ENCODE results near the gene NBAS. TPM values are rescaled to one million over a fixed set of nuclear protein-coding genes. Genes with fewer than 3 reads are reported as not detected.
"Not testable (repeated sequence)": the region's sequence is repeated elsewhere in the genome, so short reads cannot be mapped to it uniquely, and the experiment has no call there.

Gene NBAS
- total RNA-seq, 1 experiment from 2014 or later = 36.6 TPM

GRCh38 chr2:15460112-15460620, 101.0 kb downstream of the NBAS start:
- no peak for DNase-seq (ENCODE audit: low read depth)

- DNase-seq (ENCODE audit: low read depth) = no peak
Measured at GRCh38 chr2:15458277-15458676, 102.9 kb downstream of the NBAS start.

- no peak for DNase-seq (ENCODE audit: low read depth)
Measured at GRCh38 chr2:15457868-15458267, 103.3 kb downstream of the NBAS start.

- DNase-seq (ENCODE audit: low read depth) = no peak
Measured at GRCh38 chr2:15456352-15456751, 104.8 kb downstream of the NBAS start.

GRCh38 chr2:15450808-15451207, 110.3 kb downstream of the NBAS start:
- DNase-seq (ENCODE audit: low read depth) = no peak

- no peak for DNase-seq (ENCODE audit: low read depth)
Measured at GRCh38 chr2:15449556-15450236, 111.4 kb downstream of the NBAS start.

GRCh38 chr2:15448250-15448839, 112.8 kb downstream of the NBAS start:
- no peak for DNase-seq (ENCODE audit: low read depth)

- DNase-seq (ENCODE audit: low read depth) = no peak
Measured at GRCh38 chr2:15447381-15447780, 113.8 kb downstream of the NBAS start.

GRCh38 chr2:15446961-15447360, 114.2 kb downstream of the NBAS start:
- no peak for DNase-seq (ENCODE audit: low read depth)

GRCh38 chr2:15445891-15446562, 115.1 kb downstream of the NBAS start:
- no peak for DNase-seq (ENCODE audit: low read depth)

- not testable (repeated sequence) for DNase-seq (ENCODE audit: low read depth)
Measured at GRCh38 chr2:15439768-15440524, 121.2 kb downstream of the NBAS start.

- not testable (repeated sequence) for DNase-seq (ENCODE audit: low read depth)
Measured at GRCh38 chr2:15439366-15439765, 121.8 kb downstream of the NBAS start.

- DNase-seq (ENCODE audit: low read depth) = no peak
Measured at GRCh38 chr2:15436195-15436594, 124.9 kb downstream of the NBAS start.

GRCh38 chr2:15435474-15435873, 125.7 kb downstream of the NBAS start:
- no peak for DNase-seq (ENCODE audit: low read depth)

- DNase-seq (ENCODE audit: low read depth) = no peak
Measured at GRCh38 chr2:15432642-15433256, 128.4 kb downstream of the NBAS start.

GRCh38 chr2:15429032-15429431, 132.1 kb downstream of the NBAS start:
- no peak for DNase-seq (ENCODE audit: low read depth)

GRCh38 chr2:15427987-15428386, 133.1 kb downstream of the NBAS start:
- no peak for DNase-seq (ENCODE audit: low read depth)

GRCh38 chr2:15426606-15427005, 134.5 kb downstream of the NBAS start:
- DNase-seq (ENCODE audit: low read depth) = no peak

GRCh38 chr2:15425712-15426111, 135.4 kb downstream of the NBAS start:
- no peak for DNase-seq (ENCODE audit: low read depth)

GRCh38 chr2:15421753-15422152, 139.4 kb downstream of the NBAS start:
- DNase-seq (ENCODE audit: low read depth) = no peak

- no peak for DNase-seq (ENCODE audit: low read depth)
Measured at GRCh38 chr2:15415748-15416147, 145.4 kb downstream of the NBAS start.

- no peak for DNase-seq (ENCODE audit: low read depth)
Measured at GRCh38 chr2:15412779-15413178, 148.4 kb downstream of the NBAS start.

All from M059J (cell line).